NCI-H146 treated with DMSO at 0.1 percent for 48 hours (cell line): ENCODE data around the gene MYZAP.
A peak's percentile ranks its signal among the peaks of the same experiment; 100 is the strongest.

ENCODE experiments used
- DNase-seq: peaks from one replicate; lab custom pipeline; 2025; ENCODE audit not compliant: unreplicated experiment; lab: John Stamatoyannopoulos, UW

The MYZAP gene

GRCh38 chr15:57691082-57691481 lies 99.4 kb downstream of the MYZAP start:
- DNase-seq, result no peak

GRCh38 chr15:57692709-57693108 lies 101.0 kb downstream of the MYZAP start:
- no peak for DNase-seq

DNA sequence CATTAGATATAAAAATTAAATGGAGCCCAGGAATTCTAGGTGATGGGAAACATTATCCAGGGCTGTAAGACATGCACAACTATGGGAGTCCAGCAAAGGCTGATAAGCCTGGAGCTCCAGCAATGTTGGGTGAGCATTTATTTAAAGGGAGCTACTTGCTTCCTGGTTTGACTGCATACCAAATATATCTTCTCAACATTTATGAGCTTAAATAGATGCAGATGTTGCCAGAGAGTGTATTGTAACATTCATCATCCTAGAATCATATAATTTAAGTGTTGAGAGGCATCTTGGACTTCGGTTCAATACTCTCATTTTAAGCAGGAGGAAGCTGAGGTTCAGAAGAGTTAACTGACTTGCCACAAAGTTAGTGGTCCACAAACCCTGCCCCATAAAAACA lies 102.6 kb downstream of the MYZAP start:
- DNase-seq, result no peak

DNA sequence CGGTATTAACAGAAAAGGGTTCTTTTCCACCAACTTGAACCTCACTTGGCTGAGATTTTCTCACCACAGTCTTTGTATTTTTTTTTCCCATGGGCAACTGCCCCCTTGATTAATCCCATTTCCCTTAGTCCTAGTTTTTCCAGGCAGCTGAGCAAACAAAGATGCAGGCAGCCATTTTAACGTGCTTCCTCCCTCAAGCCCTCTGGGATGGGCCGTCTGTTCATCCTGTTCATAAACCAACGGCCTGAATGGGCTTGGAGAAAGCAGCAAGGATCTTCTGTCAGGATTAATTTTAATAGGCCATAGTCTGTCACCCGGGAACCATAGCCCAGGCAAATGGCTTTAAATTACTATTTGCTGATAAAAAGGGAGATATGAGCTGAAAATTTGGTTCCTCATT lies 104.4 kb downstream of the MYZAP start:
- peak; percentile 42 for DNase-seq

DNA sequence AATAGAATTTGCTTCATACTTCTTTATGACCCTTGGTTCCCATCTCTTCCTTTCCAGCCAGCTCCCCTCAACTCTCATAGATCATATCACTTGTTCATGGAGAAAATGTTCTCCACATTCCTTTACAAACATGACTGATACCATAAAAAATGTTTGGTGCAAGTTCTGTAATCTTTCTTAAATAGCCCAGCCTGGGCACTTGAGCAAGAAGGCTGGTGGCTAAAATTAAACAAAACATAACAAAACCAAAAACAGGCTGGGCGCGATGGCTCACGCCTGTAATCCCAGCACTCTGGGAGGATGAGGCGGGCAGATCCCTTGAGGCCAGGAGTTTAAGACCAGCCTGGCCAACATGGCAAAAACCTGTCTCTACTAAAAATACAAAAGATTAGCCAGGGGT lies 105.9 kb downstream of the MYZAP start:
- DNase-seq, result no peak

DNA sequence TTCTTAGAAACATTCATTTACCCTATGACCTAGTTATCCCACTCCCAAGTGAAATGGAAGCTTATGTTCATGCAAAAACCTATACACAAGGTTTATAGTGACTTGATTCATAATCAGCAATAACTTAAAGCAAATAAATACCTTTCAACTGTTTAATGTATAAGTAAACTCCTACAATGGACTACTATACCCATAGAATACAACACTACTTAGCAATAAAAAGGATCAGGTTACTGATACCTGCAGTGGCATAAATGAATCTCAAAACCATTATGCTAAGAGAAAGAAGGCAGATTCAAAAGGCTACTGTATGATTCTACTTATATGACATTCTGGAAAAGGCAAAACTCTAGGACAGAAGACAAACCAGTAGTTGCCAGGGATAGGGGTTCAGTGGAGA lies 106.5 kb downstream of the MYZAP start:
- DNase-seq, result no peak

GRCh38 chr15:57698991-57699390 lies 107.3 kb downstream of the MYZAP start:
- DNase-seq, result no peak

GRCh38 chr15:57703387-57703786 lies 111.7 kb downstream of the MYZAP start:
- no peak for DNase-seq

DNA sequence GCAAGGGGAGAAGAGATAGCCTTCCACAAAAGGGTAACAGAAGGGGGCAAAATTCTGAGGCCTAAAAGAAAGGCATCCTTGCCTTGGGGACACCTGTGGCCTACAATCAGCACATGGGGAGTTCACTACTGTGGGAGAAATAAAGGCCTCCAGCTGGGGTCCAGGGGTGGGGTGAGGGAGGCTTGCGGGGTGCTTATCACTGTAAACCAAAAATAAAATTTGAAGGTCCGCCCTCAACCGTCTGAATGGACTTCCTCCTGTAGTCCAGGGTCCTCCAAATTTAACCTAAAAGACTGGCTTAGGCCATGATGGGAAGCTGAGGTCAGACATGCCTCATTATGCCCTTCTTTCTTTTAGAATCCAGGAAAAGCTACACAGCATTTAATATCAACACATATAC lies 112.7 kb downstream of the MYZAP start:
- no peak for DNase-seq

DNA sequence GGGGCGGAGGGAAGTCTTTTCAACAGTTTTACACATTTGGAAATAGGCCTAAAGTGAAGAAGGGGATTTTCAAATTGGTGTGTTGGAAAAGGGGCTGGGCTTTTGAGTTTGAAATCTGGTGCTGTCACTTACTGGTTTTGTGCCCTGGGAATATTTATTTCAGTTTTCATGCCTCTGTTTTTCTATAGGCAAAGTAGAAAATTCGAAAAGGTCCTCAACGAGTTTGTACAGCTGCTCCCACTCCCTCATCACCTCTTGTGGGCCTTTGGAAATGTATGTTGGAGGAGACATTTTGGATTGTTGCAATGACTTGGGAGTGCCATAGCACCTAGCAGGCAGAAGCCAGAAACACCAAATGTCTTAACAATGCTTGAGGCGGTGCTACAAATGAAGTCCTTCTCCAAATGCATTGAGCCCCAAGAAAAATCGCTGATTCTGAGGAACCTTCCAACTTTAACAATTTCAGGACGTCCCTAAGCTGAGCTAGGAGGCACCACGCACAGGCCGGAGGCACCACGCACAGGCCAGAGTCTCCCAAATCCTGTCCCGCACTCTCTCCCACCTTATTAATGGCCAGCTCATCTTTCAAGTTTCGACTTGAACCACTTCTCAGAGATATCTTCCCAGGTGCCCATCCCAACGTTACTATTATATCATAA lies 114.2 kb downstream of the MYZAP start:
- DNase-seq, result no peak

DNA sequence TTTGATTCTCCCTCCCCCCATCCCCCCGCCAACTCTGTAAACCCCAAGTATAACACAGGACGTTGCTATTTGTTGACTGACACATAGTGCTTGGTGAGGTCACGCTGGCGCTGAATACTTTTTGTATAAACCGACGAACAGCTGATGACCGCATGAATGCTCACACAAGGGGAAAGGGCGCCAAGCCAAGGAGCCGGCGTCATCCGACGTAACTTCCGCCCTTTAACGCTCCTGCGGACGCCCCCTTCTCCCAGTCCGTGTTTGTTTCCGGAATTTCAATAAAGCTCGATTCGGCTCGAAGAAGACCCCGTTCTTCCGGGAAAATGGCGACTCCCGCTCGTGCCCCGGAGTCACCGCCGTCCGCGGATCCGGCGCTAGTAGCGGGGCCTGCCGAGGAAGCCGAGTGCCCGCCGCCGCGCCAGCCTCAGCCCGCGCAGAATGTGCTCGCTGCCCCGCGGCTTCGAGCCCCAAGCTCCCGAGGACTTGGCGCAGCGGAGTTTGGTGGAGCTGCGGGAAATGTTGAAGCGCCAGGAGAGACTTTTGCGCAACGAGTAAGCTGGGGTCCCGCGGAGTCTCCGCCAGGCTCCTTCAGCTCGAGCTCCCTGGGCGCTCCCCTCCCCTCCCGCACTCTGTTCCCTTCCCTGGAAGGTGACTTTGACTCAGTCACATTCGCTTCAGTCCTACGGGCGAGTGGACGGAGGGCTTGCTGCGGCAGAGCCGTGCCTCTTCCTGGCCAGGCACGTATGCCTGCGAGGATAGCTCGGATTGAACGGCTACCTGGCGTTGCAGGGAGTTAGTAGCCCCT lies 114.9 kb downstream of the MYZAP start, which contains the start of gene POLR2M:
Gene POLR2M, plus strand, starts transcription at position 310 of the 805 bp plus-strand sequence. Its CDS starts 129 bp downstream, at position 439.
- peak; percentile 71 for DNase-seq

DNA sequence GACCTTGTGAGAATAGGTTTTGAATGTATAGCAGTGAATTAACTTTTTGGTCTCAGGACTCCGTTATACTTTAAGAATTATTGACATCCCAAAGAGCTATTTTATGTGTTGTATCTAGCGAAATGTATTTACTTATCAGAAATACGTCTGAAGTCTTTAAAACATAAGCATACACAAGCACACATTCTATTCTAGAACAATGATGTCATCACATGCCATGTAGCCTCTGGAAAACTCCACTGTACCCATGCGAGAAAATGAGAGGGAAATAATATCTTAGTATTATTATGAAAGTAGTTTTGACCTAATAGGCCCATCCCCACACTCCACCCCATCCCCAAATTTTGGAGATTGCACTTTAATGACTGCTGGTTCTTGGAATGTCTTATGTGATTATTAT lies 116.3 kb downstream of the MYZAP start:
- DNase-seq, result no peak

DNA sequence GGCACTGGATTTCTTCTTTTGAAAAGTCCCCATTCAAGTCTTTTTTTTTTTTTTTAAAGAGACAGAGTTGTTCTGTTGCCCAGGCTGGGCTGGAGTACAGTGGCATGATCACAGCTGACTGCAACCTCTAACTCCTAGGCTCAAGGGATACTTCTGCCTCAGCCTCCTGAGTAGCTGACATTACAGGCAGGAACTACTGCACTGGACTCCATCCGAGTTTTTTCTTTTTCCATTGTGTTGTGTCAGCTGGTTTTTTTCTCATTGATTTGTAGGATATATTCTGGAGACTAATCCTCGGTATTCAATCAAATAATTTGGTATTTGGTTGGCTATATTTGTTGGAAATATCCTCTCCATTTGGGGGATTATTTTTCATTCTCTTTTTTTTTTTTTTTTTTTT lies 126.6 kb downstream of the MYZAP start:
- DNase-seq, result no peak

GRCh38 chr15:57720867-57721266 lies 129.2 kb downstream of the MYZAP start:
- DNase-seq, result no peak

GRCh38 chr15:57726411-57726810 lies 134.7 kb downstream of the MYZAP start:
- DNase-seq, result no peak

DNA sequence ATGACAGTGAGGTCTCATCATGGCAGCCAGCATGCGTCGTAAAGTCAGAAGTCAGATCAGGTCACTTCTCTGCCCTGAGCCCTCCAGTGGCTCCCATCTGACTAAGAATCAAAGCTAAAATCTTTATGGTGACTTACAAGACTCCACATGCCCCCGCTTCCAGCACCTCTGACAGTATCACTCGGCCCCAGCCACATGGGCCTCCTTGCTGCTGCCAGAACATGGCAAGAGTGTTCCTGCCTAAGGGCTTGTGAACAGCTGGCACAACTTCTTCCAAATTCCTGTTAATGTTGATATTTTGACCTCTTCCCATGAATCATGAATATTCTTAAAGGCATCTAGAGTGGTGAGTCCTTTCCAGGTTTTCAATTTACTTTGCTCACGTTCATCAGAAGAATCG lies 135.3 kb downstream of the MYZAP start:
- DNase-seq, result no peak

GRCh38 chr15:57728436-57728835 lies 136.7 kb downstream of the MYZAP start:
- no peak for DNase-seq

- DNase-seq, result no peak
These were observed 139.2 kb downstream of the MYZAP start for GRCh38 chr15:57730876-57731275.

DNA sequence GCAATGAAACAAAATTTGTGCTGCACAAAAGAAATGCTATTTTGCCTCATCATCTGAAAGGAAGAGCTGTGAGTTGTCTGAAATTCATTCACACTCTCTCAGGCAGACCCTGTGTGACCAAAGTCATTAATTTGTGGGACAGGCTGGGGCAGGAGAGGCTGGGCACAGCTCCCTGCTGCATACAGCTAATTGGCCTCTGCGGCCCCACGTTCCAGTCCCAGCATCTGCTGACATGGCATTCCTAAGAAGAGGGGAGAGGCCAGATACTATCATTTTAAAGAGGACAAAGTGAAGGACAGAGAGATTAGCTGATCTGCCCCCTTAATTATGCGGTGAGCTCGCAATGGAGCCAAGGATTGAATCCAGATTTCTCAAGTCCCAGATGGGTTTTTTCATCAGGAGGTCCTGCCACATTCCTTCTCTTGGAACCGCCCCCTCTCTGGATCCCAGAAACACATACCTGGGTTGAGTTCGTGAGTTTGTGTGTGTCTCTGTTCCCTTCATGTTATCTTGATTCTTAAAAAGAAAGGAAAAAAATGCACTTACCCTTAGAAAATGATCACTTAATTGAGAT lies 139.9 kb downstream of the MYZAP start:
- DNase-seq, result no peak

- DNase-seq, result no peak
These were observed 141.0 kb downstream of the MYZAP start for GRCh38 chr15:57732526-57733331.

GRCh38 chr15:57734860-57735259 lies 143.2 kb downstream of the MYZAP start:
- DNase-seq, result no peak
